NCI-H2196 treated with DMSO at 0.1 percent for 48 hours (cell line): ENCODE data around the gene INCENP.
"Not testable (repeated sequence)": the region's sequence is repeated elsewhere in the genome, so short reads cannot be mapped to it uniquely, and the experiment has no call there.

Source experiments
- DNase-seq: peaks from one replicate; lab custom pipeline; 2025; ENCODE audit not compliant: unreplicated experiment; lab: John Stamatoyannopoulos, UW

The INCENP gene

DNA sequence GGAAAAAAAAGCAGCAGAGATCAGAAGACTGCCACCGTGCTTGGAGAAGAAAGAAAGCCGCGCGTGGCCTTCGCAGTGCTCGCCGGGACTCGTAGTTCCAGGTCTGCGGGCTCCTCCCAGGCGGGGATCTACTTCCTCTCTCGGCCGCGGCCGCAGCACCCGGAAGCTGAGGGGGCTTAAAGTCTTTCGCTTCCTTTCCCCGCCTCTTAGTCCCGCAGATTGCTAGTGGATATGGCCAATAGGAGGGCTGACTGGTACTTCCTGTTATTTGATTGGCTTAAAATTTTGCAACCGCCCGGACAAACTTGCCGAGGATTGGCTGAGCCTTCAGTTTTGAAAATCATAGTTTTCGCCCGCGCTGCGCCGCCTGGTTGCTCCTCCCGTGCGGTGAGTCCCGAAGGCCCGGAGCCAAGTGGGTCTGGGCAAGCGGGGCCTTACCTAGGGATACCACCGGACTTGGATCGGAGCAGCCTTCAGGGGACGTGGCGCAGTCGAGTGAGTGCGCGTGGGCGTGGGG is at the start of gene INCENP:
Gene INCENP, plus strand, starts transcription at position 343 of the 517 bp plus-strand sequence. CDS start 4,151 bp downstream, outside the sequence.
- DNase-seq, result peak; percentile 98

DNA sequence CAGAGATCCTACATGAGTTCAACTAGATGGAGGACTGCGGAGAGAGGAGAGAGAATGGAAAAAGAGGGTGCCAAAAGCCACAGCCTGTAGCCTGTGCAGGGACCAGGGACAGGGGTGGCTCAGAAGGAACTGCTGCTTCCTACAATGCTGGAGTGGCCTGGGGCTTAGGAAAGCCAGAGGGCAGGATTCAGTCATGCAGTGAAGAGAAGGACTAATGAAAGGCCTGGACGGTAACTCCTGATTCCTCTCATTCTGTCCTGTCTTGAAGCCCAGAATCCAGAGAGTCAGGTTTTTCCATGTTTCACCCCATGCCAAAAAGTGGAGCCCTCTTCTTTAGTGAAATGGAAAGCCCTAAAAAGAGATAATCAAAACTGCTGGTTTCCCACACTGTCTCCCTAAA is 48.4 kb upstream of the INCENP start:
- DNase-seq, result no peak

GRCh38 chr11:62077132-62077531 is 46.7 kb upstream of the INCENP start:
- no peak for DNase-seq

DNA sequence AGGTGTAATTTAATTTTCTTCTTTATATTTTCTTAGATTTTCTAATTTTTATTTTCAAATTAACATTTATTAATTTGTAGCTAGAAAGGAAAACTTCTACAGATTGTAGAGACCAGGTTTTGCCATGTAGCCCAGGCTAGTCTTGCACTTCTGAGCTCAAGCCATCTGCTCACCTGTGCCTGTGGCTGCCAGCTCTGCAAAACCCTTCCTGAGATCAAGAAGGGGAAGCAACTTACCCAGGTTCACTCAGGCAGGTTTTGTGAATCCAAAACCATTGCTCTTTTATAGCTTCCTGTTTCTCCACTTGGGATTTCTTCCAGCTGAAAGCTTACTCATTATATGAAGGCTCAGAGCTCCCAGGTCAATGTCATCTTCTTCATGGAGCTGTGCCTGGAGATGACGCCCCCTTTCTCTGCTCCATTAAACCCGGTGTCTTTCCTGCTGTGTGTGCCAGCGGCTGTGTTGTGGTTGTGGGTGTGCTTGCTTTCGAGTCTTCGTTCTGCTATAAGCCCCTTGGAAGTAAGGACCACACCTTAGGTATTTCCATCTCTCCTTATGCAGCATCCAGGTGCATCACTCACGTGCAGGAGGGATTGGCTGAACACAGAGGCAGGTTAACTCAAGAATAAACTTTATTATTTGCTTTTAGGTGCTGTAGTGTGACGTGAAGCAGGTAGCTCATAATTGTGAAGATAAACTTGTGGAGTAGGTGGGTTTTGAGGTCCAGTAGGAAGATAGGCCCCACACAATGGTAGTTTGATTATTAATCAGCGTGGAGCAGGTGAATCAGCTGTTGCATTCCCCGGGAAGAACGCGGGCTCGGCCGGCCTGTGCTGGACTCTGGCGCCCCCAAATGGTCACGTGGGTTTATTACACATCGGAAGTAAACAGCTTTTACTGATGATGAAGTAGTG is 42.2 kb upstream of the INCENP start:
- DNase-seq, result peak; percentile 66

- DNase-seq, result no peak
Observed at GRCh38 chr11:62082292-62082657, 41.5 kb upstream of the INCENP start.

- DNase-seq, result not testable (repeated sequence)
Observed at GRCh38 chr11:62084801-62085200, 39.0 kb upstream of the INCENP start.

DNA sequence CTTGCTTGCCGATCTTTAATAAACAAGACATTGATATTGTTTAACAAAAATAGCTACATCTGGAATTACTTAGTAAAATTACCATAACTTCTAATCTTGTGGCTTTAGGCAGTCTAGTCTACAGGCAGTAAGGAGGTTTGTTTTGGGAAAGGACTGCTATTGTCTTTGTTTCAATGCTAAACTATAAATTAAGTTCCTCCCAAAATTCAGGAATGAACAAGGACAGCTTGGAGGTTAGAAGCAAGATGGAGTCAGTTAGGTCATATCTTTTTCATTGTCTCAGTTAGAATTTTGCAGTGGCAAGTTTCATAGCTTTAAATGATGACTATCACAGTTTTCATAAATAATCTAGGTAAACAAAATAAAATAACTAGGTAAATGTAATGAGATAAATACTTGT is 36.1 kb upstream of the INCENP start:
- DNase-seq, result no peak

DNA sequence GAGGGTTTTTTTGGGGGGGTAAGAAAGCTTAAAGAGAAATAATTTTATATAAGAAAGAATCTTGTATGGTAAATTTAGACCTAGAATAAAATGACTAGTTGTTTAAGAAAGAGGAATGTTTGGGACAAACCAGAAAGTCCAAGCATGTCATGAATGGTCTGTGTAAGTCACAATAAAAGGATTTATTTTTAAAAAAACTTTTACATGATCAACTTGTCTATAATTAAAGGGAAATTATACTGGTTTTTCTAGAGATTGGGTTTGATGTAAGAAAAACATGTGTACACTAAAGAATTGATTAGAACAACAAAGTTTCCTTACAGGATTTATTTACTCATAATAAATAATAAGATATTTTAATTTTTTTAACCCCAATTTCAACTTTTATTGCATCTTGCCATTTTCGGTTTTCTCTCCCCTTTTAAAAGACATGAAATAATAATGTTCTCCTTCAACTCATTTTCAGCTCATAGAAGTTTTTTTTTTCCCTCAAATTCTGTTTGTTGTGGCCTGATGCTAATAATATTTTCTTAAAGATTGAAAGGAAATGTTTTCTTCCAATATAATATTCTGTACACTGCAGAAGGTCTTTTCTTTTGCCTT is 35.4 kb upstream of the INCENP start:
- DNase-seq, result no peak

DNA sequence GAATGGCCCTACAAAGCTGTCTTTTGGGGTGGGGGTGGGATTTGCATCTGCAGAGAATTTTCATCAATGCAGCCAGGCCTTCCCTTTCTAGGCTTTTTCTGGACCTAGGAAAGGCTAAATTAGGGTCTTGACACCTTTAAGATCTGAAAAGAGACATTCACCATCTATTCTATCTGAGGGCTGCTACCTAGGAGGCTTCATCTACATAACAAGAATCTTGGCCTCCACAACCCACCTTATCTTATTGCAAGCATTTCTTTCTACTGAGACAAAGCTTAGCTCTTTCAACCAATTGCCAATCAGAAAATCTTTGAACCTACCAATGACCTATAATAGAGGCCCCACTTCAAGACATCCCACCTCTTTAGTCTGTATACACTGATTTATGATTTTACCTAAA is 20.7 kb upstream of the INCENP start:
- no peak for DNase-seq

- no peak for DNase-seq
Observed at GRCh38 chr11:62103986-62104385, 19.8 kb upstream of the INCENP start.

GRCh38 chr11:62104816-62105653 is 18.8 kb upstream of the INCENP start:
- no peak for DNase-seq

DNA sequence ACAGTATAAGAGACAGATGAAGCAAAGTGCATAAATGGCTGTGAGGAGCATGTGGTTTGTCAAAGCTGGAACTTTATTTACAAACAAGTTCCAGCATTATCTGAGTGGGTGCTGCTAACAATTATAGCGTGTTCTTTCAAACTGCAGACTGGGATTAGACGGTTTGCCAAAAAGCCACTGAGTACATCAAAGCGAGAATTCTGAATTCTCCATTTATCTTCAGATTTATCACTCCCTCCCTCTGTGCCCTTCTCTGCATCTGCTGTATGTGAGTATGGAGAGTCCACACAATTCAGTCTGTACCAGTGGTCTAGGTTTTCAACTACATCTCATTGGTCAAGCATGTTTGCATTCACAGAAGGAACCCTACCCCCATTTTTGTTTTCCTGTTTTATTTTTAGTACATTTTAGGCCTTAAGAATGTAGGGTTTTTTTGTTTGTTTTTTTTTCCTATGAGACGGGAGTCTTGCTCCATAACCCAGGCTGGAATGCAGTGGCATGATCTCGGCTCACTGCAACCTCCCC is 18.1 kb upstream of the INCENP start:
- DNase-seq, result no peak

GRCh38 chr11:62108017-62108750 is 15.6 kb upstream of the INCENP start:
- DNase-seq, result peak; percentile 64

DNA sequence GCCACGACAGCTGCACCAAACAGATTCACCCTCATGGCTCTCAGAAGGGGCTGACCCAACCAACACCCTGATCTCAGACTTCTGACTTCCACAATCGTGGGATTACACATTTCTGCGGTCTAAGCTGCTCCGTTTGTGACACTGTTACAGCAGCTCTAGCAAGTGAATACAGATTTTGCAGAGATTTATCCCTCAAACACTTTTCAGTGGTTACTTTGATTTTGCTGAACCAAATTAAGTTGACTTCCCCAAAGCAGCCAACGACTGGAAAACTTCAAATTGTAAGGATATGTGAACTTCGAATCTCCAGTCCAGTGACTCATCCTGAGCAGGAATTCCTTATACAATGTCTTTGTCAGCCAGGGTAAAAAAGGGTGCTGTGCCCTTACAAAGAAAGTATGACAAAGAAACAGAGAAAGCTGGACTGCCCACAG is 14.8 kb upstream of the INCENP start:
- DNase-seq, result no peak

DNA sequence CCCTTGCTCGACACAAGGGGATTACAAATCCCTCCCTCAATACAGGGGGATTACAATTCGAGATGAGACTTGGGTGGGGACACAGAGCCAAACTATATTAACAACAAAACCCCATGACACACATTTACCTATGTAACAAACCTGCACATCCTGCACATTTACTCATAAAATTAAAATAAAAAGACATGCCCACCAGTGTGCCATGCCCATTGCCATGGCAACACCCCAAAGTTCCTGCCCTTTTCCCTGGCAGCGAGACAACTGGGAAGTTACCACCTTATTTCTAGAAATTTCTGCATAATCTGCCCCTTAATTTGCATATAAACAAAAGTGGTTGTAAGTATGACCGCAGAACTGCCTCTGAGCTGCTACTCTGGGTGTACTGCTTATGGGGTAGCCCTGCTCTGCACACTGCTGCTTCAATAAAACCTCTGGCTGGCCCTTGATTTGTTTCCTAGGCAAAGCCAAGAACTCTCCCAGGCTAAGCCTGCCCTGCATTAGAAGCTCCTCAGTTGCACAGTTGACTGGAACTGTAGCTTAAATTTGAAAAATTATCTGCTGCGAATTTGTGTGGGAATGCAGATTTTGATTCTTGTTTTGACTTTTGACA is 8.6 kb upstream of the INCENP start:
- no peak for DNase-seq

DNA sequence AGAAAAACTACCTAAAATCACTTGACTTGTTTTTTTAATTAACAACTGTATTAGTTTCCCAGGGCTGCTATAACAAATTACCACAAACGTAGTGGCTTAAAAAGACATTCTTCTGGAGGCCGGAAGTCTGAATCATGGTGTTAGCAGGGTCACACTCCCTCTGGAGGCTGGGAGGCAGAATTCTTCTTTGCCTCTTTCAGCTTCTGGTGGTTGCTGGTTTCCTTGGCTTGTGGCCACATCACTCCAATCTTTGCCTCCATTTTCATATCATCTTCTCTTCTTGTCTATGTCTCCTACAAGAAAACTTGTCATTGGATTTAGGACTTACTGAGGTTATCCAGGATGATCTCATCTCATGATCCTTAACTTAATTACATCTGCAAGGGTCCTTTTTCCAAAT is 7.4 kb upstream of the INCENP start:
- no peak for DNase-seq

DNA sequence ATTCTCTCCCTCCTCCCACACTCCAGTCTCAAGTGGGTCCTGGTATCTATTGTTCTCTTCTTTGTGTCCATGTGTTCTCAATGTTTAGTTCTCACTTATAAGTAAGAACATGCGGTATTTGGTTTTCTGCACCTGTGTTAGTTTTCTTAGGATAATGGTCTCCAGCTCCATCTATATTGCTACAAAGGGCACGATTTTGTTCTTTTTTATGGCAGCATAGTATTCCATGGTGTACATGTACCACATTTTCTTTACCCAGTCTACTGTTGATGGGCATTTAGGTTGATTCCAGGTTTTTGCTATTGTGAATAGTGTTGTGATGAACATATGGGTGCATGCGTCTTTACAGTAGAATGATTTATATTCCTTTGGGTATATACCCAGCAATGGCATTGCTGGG is 4.2 kb upstream of the INCENP start:
- DNase-seq, result no peak

DNA sequence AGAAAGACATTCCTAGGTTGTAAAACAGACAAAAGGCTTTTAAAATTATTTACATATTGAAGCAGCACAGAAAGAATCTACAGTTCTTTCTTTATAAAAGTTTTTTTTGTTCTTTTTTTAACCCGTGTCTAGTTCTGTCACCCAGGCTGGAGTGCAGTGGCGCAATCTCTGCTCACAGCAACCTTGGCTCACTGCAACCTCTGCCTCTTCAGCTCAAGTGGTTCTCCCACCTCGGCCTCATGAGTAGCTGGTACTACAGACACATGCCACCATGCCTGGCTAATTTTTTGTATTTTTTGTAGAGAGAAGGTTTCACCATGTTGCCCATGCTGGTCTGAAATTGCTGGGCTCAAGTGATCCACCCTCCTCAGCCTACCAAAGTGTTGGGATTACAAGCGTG is 3.8 kb upstream of the INCENP start:
- DNase-seq, result no peak

DNA sequence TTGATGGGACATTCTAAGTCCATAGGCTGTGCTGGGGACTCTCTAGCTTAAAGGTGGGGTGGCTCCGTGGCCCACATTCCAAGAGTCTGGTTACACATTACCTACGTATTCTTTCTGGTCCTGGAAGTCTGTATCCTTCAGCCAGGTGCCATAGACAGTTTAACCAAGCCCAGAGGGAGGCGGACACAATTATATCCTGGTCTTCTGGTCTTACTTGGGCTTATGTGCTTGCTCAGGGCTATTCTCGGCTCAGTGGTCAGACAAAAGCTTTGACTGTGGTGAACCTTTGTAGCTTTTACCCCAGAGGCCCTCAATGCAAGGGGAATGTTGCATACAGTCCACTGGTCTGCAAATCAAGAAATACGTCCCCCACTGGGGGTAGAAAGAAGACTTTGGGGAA is 3.4 kb upstream of the INCENP start:
- DNase-seq, result no peak

DNA sequence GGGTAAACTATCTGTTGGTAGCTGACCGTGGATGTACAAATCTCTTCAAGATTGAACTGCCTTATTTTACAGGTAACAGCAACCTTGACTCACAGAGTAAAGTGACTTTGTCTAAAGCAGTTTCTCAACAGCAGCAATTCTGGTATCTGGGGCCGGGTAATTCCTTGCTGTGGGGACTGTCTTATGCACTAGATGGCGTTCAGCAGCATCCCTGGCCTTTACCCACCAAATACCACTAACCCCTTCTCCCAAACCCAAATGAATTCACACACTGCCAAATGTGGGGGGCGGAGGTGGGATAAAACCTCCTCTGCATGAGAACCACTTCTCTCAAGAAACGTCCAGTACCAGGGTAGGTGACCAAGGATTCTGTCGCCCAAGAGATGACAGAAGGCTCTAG is 1.7 kb upstream of the INCENP start:
- DNase-seq, result no peak
